Liver (tissue), 9 donors: Measurements from ENCODE around the gene MAEL. TPM values are rescaled to one million over a fixed set of nuclear protein-coding genes. Genes with fewer than 3 reads are reported as not detected.
A peak's percentile ranks its signal among the peaks of the same experiment; 100 is the strongest.

Source experiments
- DNase-seq: peaks from one replicate; pipeline ENCODE4 v3.0.0-alpha.2; 2017; ENCODE audit warnings: low spot score
- H3K27ac ChIP-seq, 2 donors: one replicate each; pipeline ENCODE4 v1.7.0; 2013; ENCODE audit warnings: inconsistent platforms in 2 of 2, low read length in 2 of 2, control low read depth in 1 of 2, low read depth in 1 of 2, mild to moderate bottlenecking in 1 of 2
- H3K27me3 ChIP-seq, 4 donors: one replicate each; pipeline versions ENCODE4 v1.6.1 to v1.7.0; 2013; ENCODE audit warnings: low read length in 3 of 4, inconsistent platforms in 1 of 4, mild to moderate bottlenecking in 1 of 4, moderate library complexity in 1 of 4; ENCODE audit not compliant: control insufficient read depth in 4 of 4, insufficient read depth in 4 of 4
- H3K36me3 ChIP-seq, 4 donors: one replicate each; pipeline versions ENCODE4 v1.6.1 to v1.7.0; 2013; ENCODE audit warnings: low read length in 3 of 4, mild to moderate bottlenecking in 3 of 4, low read depth in 1 of 4, moderate library complexity in 1 of 4; ENCODE audit not compliant: control insufficient read depth in 4 of 4, insufficient read depth in 3 of 4
- H3K4me1 ChIP-seq, 4 donors: one replicate each; pipeline versions ENCODE4 v1.6.1 to v1.7.0; 2013; ENCODE audit warnings: low read length in 3 of 4, mild to moderate bottlenecking in 3 of 4, moderate library complexity in 1 of 4; ENCODE audit not compliant: control insufficient read depth in 4 of 4, insufficient read depth in 4 of 4
- H3K4me3 ChIP-seq, 3 donors: one replicate each; pipeline versions ENCODE4 v1.6.1 to v1.7.0; 2013; ENCODE audit warnings: low read length in 3 of 3, control low read depth in 1 of 3, low read depth in 1 of 3, mild to moderate bottlenecking in 1 of 3
- H3K9ac ChIP-seq, 2 donors: one replicate each; pipeline ENCODE4 v1.7.0; 2013; ENCODE audit warnings: low read length in 2 of 2, mild to moderate bottlenecking in 2 of 2, moderate library complexity in 2 of 2, control low read depth in 1 of 2, low read depth in 1 of 2
- H3K9me3 ChIP-seq, 4 donors: one replicate each; pipeline versions ENCODE4 v1.6.1 to v1.7.0; 2013; ENCODE audit warnings: low read length in 3 of 4; ENCODE audit not compliant: control insufficient read depth in 4 of 4
- ATF3 ChIP-seq: IDR thresholded peaks from 2 replicates; pipeline ENCODE4 v1.6.1; 2016; ENCODE audit warnings: antibody characterized with exemption
- CTCF ChIP-seq: fragments of 150-350 bp; IDR thresholded peaks from 2 replicates; pipeline ENCODE4 v1.5.1; 2017; ENCODE audit warnings: improper control_type of control experiment, low read depth, low read length; ENCODE audit not compliant: missing input control
- EGR1 ChIP-seq, 2 donors: IDR thresholded peaks; 2 replicates each; pipeline ENCODE4 v1.6.1; 2016 to 2018; ENCODE audit warnings: antibody characterized with exemption in 2 of 2, low read depth in 2 of 2
- FOXA1 ChIP-seq: IDR thresholded peaks from 2 replicates; pipeline ENCODE4 v1.6.1; 2016; ENCODE audit warnings: antibody characterized with exemption
- FOXA2 ChIP-seq: IDR thresholded peaks from 2 replicates; pipeline ENCODE4 v1.6.1; 2016; ENCODE audit warnings: antibody characterized with exemption
- HNF4A ChIP-seq, 2 donors: conservative IDR thresholded peaks; 2 replicates each; pipeline ENCODE4 v1.6.1; 2016; ENCODE audit warnings: antibody characterized with exemption in 2 of 2, mild to moderate bottlenecking in 2 of 2
- HNF4G ChIP-seq: IDR thresholded peaks from 2 replicates; pipeline ENCODE4 v1.6.1; 2016; ENCODE audit warnings: antibody characterized with exemption
- JUND ChIP-seq, 2 donors: IDR thresholded peaks; 2 replicates each; pipeline ENCODE4 v1.6.1; 2016; ENCODE audit warnings: antibody characterized with exemption in 2 of 2
- MAX ChIP-seq: IDR thresholded peaks from 2 replicates; pipeline ENCODE4 v1.6.1; 2016; ENCODE audit warnings: antibody characterized with exemption
- RAD21 ChIP-seq, 2 donors: IDR thresholded peaks; 2 replicates each; pipeline ENCODE4 v1.6.1; 2016; ENCODE audit warnings: antibody characterized with exemption in 2 of 2, mild to moderate bottlenecking in 2 of 2
- REST ChIP-seq: IDR thresholded peaks from 2 replicates; pipeline ENCODE4 v1.6.1; 2016; ENCODE audit warnings: antibody characterized with exemption, mild to moderate bottlenecking
- RXRA ChIP-seq, 2 donors: IDR thresholded peaks; 2 replicates each; pipeline ENCODE4 v1.6.1; 2017 to 2018; ENCODE audit warnings: antibody characterized with exemption in 2 of 2, mild to moderate bottlenecking in 1 of 2
- TAF1 ChIP-seq: conservative IDR thresholded peaks from 2 replicates; pipeline ENCODE4 v1.6.1; 2016; ENCODE audit warnings: antibody characterized with exemption, mild to moderate bottlenecking
- YY1 ChIP-seq: IDR thresholded peaks from 2 replicates; pipeline ENCODE4 v1.6.1; 2016; ENCODE audit warnings: antibody characterized with exemption, mild to moderate bottlenecking
- ZBTB33 ChIP-seq: IDR thresholded peaks from 2 replicates; pipeline ENCODE4 v1.6.1; 2016; ENCODE audit warnings: antibody characterized with exemption
- WGBS: extraction: QIAGEN DNeasy Blood & Tissue Kit; methylation state at CpG from one replicate; pipeline ENCODE4 v1.1.7; 2013; 5-methylcytosine and 5-hydroxymethylcytosine counted together
- polyA plus RNA-seq, 2 donors: library from polyadenylated mRNA; stranded (reverse) in 1 of 2; unstranded in 1 of 2; fragments of 200-250 nt in 1 of 2; fragments of >200 nt in 1 of 2; fragmentation: Nextera tagmentation in 1 of 2; extraction: Ambion mirVana in 1 of 2; gene quantifications; one replicate each; pipeline versions ENCODE4 v1.2.1 to v1.2.3, GENCODE V29; 2013 to 2015
- total RNA-seq, 2 donors: library from RNA; depleted of rRNA; stranded (reverse); fragments of >200 nt; gene quantifications; one replicate each; pipeline ENCODE4 v1.2.3, GENCODE V29; 2014
- donor health status: healthy.
- donor health status: healthy.
- donor health status: healthy.
- donor health status: healthy.
- donor health status: healthy.

MAEL gene
- total and polyA plus RNA-seq, 4 donors = 0.14 to 0.23 TPM; not detected in 2

- H3K9ac ChIP-seq = no peak overlapping the region
- WGBS = 83% methylated on average over 1 of the region's 1 CpG
Observed at GRCh38 chr1:166980383-166980782, 8.7 kb upstream of the MAEL start.

GRCh38 chr1:166980818-166981217 is 8.3 kb upstream of the MAEL start:
- Histone ChIP-seq H3K9ac (no peak overlapping the region), H3K4me3 (no peak overlapping the region), H3K27me3 (no peaks in the 10 kb centered on the region), H3K4me1 (peaks cover 0 to 9% (median 4%) of the 10 kb centered on the region in 4 donors), H3K36me3 (no peaks in the 10 kb centered on the region), H3K27ac (no peak overlapping the region), H3K9me3 (no peaks in the 10 kb centered on the region)
- TF ChIP-seq JUND (IDR thresholded peaks at IDR 0.05) (peak; percentile 48 to 77), ATF3 (peak; percentile 60), FOXA1 (no peak)
- DNase-seq = no peak
- WGBS = 86% methylated on average over 3 of the region's 3 CpGs

More at GRCh38 chr1:166980383-166980782, 8.7 kb upstream of the MAEL start:
- Histone ChIP-seq H3K4me1 (peaks cover 0 to 9% (median 4%) of the 10 kb centered on the region in 4 donors), H3K9me3 (no peaks in the 10 kb centered on the region), H3K27ac (no peak overlapping the region), H3K27me3 (no peaks in the 10 kb centered on the region), H3K4me3 (no peak overlapping the region), H3K36me3 (no peaks in the 10 kb centered on the region)
- DNase-seq = no peak
- TF ChIP-seq REST = no peak
- no peak for TF ChIP-seq FOXA1
- no peak for TF ChIP-seq FOXA2
- TF ChIP-seq EGR1 (IDR thresholded peaks at IDR 0.05; ENCODE audit: low read depth in 2 of 2) = no peak
- TF ChIP-seq RXRA (IDR thresholded peaks at IDR 0.05) = no peak
- TF ChIP-seq RAD21 (IDR thresholded peaks at IDR 0.05) = no peak
- TF ChIP-seq MAX = no peak
- no peak for TF ChIP-seq HNF4G
- TF ChIP-seq JUND (IDR thresholded peaks at IDR 0.05) = no peak
- TF ChIP-seq CTCF = no peak
- TF ChIP-seq YY1 = no peak

GRCh38 chr1:166981589-166981988 is 7.5 kb upstream of the MAEL start:
- TF ChIP-seq TAF1 = no peak
- TF ChIP-seq FOXA1 = no peak
- TF ChIP-seq ZBTB33 = no peak
- no peak for TF ChIP-seq MAX
- no peak for TF ChIP-seq RXRA (IDR thresholded peaks at IDR 0.05)
- TF ChIP-seq HNF4A (conservative IDR thresholded peaks at IDR 0.05) = no peak
- Histone ChIP-seq H3K9me3 (no peaks in the 10 kb centered on the region), H3K27me3 (no peaks in the 10 kb centered on the region), H3K36me3 (no peaks in the 10 kb centered on the region), H3K9ac (no peak overlapping the region), H3K4me1 (peaks cover 0 to 5% (median 0%) of the 10 kb centered on the region in 4 donors), H3K27ac (no peak overlapping the region), H3K4me3 (no peak overlapping the region)
- WGBS = 98% methylated on average over 1 of the region's 1 CpG
- DNase-seq = no peak
